Mucosa of descending colon (tissue), 3 donors: ENCODE measurements around the gene UBR3. TPM values are rescaled to one million over a fixed set of nuclear protein-coding genes. Genes with fewer than 3 reads are reported as not detected.

Source experiments
- ATAC-seq: fragments of 200-7000 bp; cut with Tn5 transposase; one replicate; pipeline ENCODE4 v1.9.1; 2020; ENCODE audit warnings: mild to moderate bottlenecking, moderate library complexity
- DNase-seq, 3 donors: peaks; one replicate each; pipeline ENCODE4 v3.0.0-alpha.2; 2020
- H3K36me3 ChIP-seq: fragments of 200-600 bp; one replicate; pipeline ENCODE4 v1.8.0; 2021; ENCODE audit warnings: low read depth, mild to moderate bottlenecking
- H3K4me1 ChIP-seq: fragments of 200-600 bp; one replicate; pipeline ENCODE4 v1.8.0; 2021; ENCODE audit warnings: low read depth, mild to moderate bottlenecking
- H3K4me3 ChIP-seq: fragments of 200-600 bp; one replicate; pipeline ENCODE4 v1.8.0; 2021; ENCODE audit warnings: mild to moderate bottlenecking
- H3K9me3 ChIP-seq: fragments of 200-600 bp; one replicate; pipeline ENCODE4 v1.8.0; 2021; ENCODE audit warnings: mild to moderate bottlenecking
- CTCF ChIP-seq: fragments of 200-600 bp; IDR thresholded peaks from one replicate; pipeline ENCODE4 v1.8.0; 2022; ENCODE audit warnings: antibody characterized with exemption, mild to moderate bottlenecking
- intact Hi-C, 2 donors: fragments of 100-400 bp; cut with DNase I in 1 of 2; cut with micrococcal nuclease in 1 of 2; formaldehyde crosslinking; loops; one replicate each; pipeline versions ENCODE4 v1.11.0 to v1.11.1; 2022; cut with DNase I, micrococcal nuclease
- total RNA-seq, 3 donors: library from RNA; stranded (reverse); fragmentation: NEBNext Ultra II Directional in 2 of 3; extraction: Animal tissue kit (Norgen Biotek cat#: 25700) in 2 of 3; gene quantifications; one replicate each; pipeline versions ENCODE4 v1.2.1 to v1.2.4, GENCODE V29; 2021 to 2023
- donor health status: DM: no; HTN: no; CAD: no; lungs with moderate emphysema.
- donor health status: DM: no; HTN: no; CAD: no.
- donor health status: DM: no; HTN: yes; CAD: no.

Gene UBR3
- total RNA-seq, 3 donors from 2014 or later = 32.5 to 65.8 (median 39.6) TPM

DNA sequence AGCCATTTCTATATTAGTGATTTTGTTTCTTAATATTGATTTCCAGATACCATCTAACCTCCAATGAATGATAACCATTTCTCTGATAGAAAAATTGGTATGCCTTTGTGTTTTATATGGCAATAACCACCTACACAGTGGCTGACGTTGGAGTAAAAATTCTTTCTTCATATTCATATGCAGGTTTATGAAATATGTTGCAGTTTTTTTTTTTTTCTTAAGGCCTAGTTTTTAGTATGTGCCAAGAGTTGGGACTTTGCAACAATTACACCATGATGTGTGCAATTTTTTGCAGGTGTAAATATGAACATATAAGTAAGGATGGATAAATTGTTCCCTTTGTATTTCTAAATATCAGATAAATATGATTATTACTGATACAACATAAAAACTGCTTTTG lies 187.5 kb downstream of the UBR3 start:
- no peak for TF ChIP-seq CTCF
- no peaks in the 10 kb centered on the region for H3K9me3 ChIP-seq
- H3K4me1 ChIP-seq = no peaks in the 10 kb centered on the region
- DNase-seq (no peak), ATAC-seq (no peak)
- no peaks in the 10 kb centered on the region for H3K36me3 ChIP-seq
- intact Hi-C loops = no loop called here
- no peak overlapping the region for H3K4me3 ChIP-seq

GRCh38 chr2:170017860-170018532 lies 190.7 kb downstream of the UBR3 start:
- ATAC-seq (no peak), DNase-seq (no peak)
- Histone ChIP-seq H3K9me3 (no peaks in the 10 kb centered on the region), H3K4me1 (no peaks in the 10 kb centered on the region), H3K36me3 (no peaks in the 10 kb centered on the region), H3K4me3 (no peak overlapping the region)
- intact Hi-C loops = no loop called here
- no peak for TF ChIP-seq CTCF

DNA sequence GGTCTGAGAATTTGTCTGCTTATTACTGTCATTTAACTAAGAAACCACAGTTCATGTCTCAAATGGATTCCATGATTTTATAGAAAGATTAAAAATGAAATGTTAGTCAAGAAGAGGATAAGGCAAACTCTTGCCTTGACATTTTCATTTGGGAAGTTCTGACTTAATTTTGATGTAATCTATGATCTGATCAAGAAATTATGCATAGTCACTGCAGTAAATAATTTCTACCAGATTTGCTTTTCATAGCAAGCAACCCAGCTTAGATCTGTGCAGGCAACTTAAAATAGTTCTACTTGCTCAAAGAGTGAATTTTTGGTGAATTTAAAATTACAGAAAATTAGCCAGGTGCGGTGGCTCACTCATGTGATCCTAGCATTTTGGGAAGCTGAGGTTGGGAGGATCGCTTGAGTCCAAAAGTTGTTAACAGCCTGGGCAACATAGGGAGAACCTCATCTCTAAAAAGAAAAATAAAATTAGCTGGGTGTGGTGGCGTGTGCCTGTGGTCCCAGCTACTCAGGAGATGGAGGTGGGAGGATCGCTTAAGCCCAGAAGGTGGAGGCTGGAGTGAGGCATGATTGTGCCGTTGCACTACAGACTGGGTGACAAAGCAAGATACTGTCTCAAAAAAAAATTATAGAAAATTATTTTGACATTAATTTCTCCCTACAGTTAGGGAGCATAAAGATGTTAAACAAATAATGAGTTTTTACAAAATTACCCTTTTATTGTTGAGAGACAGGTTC lies 192.0 kb downstream of the UBR3 start:
- Histone ChIP-seq H3K4me1 (no peaks in the 10 kb centered on the region), H3K9me3 (no peaks in the 10 kb centered on the region), H3K36me3 (no peaks in the 10 kb centered on the region), H3K4me3 (no peak overlapping the region)
- intact Hi-C loops = no loop called here
- no peak for TF ChIP-seq CTCF
- ATAC-seq = no peak
- DNase-seq = no peak

- no peaks in the 10 kb centered on the region for H3K4me1 ChIP-seq
- ATAC-seq (no peak), DNase-seq (no peak)
- H3K9me3 ChIP-seq = no peaks in the 10 kb centered on the region
- intact Hi-C loops = no loop called here
- H3K4me3 ChIP-seq = no peak overlapping the region
- H3K36me3 ChIP-seq = no peaks in the 10 kb centered on the region
- TF ChIP-seq CTCF = no peak
Observed at GRCh38 chr2:170020777-170021176, 193.5 kb downstream of the UBR3 start.

GRCh38 chr2:170022692-170023091 lies 195.4 kb downstream of the UBR3 start:
- no peak for TF ChIP-seq CTCF
- Histone ChIP-seq H3K4me1 (no peaks in the 10 kb centered on the region), H3K36me3 (no peaks in the 10 kb centered on the region), H3K4me3 (no peak overlapping the region), H3K9me3 (no peaks in the 10 kb centered on the region)
- no peak for DNase-seq
- intact Hi-C loops = no loop called here
- no peak for ATAC-seq
